Measurements from ENCODE around the gene FBXO47.
A peak's percentile ranks its signal among the peaks of the same experiment; 100 is the strongest.
"Not testable (repeated sequence)": the region's sequence is repeated elsewhere in the genome, so short reads cannot be mapped to it uniquely, and the experiment has no call there.

The FBXO47 gene

GRCh38 chr17:38939987-38940386, 27.2 kb downstream of the FBXO47 start:
- no peaks in the 10 kb centered on the region for H3K36me3 ChIP-seq (ENCODE audit: control insufficient read depth, insufficient read depth, low read length)
- no peaks in the 10 kb centered on the region for H3K27me3 ChIP-seq (ENCODE audit: control insufficient read depth, insufficient read depth, low read length)
- H3K4me3 ChIP-seq (ENCODE audit: low read depth, low read length), result no peak overlapping the region
- no peaks in the 10 kb centered on the region for H3K9me3 ChIP-seq (ENCODE audit: control insufficient read depth, insufficient read depth, low read length)
- H3K4me1 ChIP-seq (ENCODE audit: control insufficient read depth, insufficient read depth, low read length), result no peaks in the 10 kb centered on the region
- H3K9ac ChIP-seq (ENCODE audit: low read depth, low read length), result no peak overlapping the region

GRCh38 chr17:38933962-38934361, 33.2 kb downstream of the FBXO47 start:
- not testable (repeated sequence) for H3K4me1 ChIP-seq (ENCODE audit: control insufficient read depth, insufficient read depth, low read length); H3K9me3 ChIP-seq (ENCODE audit: control insufficient read depth, insufficient read depth, low read length); H3K36me3 ChIP-seq (ENCODE audit: control insufficient read depth, insufficient read depth, low read length); H3K27me3 ChIP-seq (ENCODE audit: control insufficient read depth, insufficient read depth, low read length); H3K9ac ChIP-seq (ENCODE audit: low read depth, low read length); H3K4me3 ChIP-seq (ENCODE audit: low read depth, low read length)

DNA sequence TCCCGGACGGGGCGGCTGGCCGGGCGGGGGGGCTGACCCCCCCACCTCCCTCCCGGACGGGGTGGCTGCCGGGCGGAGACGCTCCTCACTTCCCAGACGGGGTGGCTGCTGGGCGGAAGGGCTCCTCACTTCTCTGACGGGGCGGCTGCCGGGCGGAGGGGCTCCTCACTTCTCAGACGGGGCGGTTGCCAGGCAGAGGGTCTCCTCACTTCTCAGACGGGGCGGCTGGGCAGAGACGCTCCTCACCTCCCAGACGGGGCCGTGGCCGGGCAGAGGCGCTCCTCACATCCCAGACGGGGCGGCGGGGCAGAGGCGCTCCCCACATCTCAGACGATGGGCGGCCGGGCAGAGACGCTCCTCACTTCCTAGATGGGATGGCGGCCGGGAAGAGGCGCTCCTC, 36.4 kb downstream of the FBXO47 start:
- H3K27me3 ChIP-seq (ENCODE audit: control insufficient read depth, insufficient read depth, low read length), result not testable (repeated sequence)

GRCh38 chr17:38926293-38927070, 40.7 kb downstream of the FBXO47 start:
- H3K27me3 ChIP-seq (ENCODE audit: control insufficient read depth, insufficient read depth, low read length), result no peaks in the 10 kb centered on the region
- no peak overlapping the region for H3K9ac ChIP-seq (ENCODE audit: low read depth, low read length)
- peaks cover 8% of the 10 kb centered on the region for H3K4me1 ChIP-seq (ENCODE audit: control insufficient read depth, insufficient read depth, low read length)
- no peaks in the 10 kb centered on the region for H3K36me3 ChIP-seq (ENCODE audit: control insufficient read depth, insufficient read depth, low read length)
- H3K9me3 ChIP-seq (ENCODE audit: control insufficient read depth, insufficient read depth, low read length), result no peaks in the 10 kb centered on the region
- H3K4me3 ChIP-seq (ENCODE audit: low read depth, low read length), result no peak overlapping the region

More for the DNA sequence above, 36.4 kb downstream of the FBXO47 start:
- H3K9me3 ChIP-seq (ENCODE audit: control insufficient read depth, insufficient read depth, low read length); H3K4me3 ChIP-seq (ENCODE audit: low read depth, low read length); H3K4me1 ChIP-seq (ENCODE audit: control insufficient read depth, insufficient read depth, low read length); H3K36me3 ChIP-seq (ENCODE audit: control insufficient read depth, insufficient read depth, low read length); H3K9ac ChIP-seq (ENCODE audit: low read depth, low read length): not testable (repeated sequence)

GRCh38 chr17:38925263-38925995, 41.8 kb downstream of the FBXO47 start, which contains the start of gene LASP1NB:
LASP1NB (plus strand) TSS chr17:38925614.
- H3K27me3 ChIP-seq (ENCODE audit: control insufficient read depth, insufficient read depth, low read length), result no peaks in the 10 kb centered on the region
- no peaks in the 10 kb centered on the region for H3K9me3 ChIP-seq (ENCODE audit: control insufficient read depth, insufficient read depth, low read length)
- peaks cover 8% of the 10 kb centered on the region for H3K4me1 ChIP-seq (ENCODE audit: control insufficient read depth, insufficient read depth, low read length)
- H3K36me3 ChIP-seq (ENCODE audit: control insufficient read depth, insufficient read depth, low read length), result no peaks in the 10 kb centered on the region
- H3K4me3 ChIP-seq (ENCODE audit: low read depth, low read length), result peak within 1 kb of the TSS; percentile 21
- no peak within 1 kb of the TSS for H3K9ac ChIP-seq (ENCODE audit: low read depth, low read length)

DNA sequence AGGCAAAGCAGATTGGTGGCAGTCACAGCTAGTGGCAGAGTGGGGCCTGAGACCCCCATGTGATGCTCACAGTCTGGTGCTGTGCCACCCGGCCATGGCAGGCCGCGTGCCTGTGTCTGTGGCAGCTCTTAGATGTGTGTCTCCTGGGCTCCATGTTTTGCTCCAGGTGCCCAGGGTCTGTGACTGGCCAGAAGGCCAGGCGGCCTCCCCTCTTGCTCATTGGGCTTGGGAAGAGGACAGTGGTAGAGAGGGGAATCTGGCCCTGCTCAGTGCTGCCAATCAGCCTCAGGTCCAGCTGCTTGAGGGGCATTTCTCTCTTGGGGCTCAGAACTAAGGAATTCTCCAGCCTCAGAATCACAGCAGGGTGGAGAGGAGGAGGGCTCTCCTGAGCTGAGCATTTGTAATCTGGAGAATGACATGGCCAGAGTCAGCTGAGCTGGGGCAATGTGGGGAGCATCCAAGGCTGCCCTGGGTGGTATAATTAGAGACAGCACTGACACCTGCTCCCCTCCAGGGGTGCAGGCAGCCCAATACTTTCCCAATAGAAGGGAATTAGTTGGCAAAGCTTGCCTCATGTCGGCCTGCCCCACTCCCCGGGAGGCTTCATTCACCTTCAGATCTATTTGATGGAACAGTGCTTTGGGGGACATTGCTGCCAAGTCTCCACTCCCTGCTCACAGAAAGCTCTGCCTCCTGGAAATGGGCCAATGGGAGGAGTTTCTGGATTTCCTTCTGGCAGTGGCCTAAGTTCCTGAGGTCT, 44.5 kb downstream of the FBXO47 start:
- no peaks in the 10 kb centered on the region for H3K9me3 ChIP-seq (ENCODE audit: control insufficient read depth, insufficient read depth, low read length)
- H3K4me3 ChIP-seq (ENCODE audit: low read depth, low read length), result no peak overlapping the region
- H3K4me1 ChIP-seq (ENCODE audit: control insufficient read depth, insufficient read depth, low read length), result peaks cover 8% of the 10 kb centered on the region
- no peaks in the 10 kb centered on the region for H3K27me3 ChIP-seq (ENCODE audit: control insufficient read depth, insufficient read depth, low read length)
- H3K9ac ChIP-seq (ENCODE audit: low read depth, low read length), result peak overlapping the region; percentile 12
- H3K36me3 ChIP-seq (ENCODE audit: control insufficient read depth, insufficient read depth, low read length), result peaks cover 12% of the 10 kb centered on the region

- H3K9me3 ChIP-seq (ENCODE audit: control insufficient read depth, insufficient read depth, low read length), result no peaks in the 10 kb centered on the region
- H3K4me1 ChIP-seq (ENCODE audit: control insufficient read depth, insufficient read depth, low read length), result peaks cover 8% of the 10 kb centered on the region
- no peak overlapping the region for H3K9ac ChIP-seq (ENCODE audit: low read depth, low read length)
These were observed 45.3 kb downstream of the FBXO47 start for GRCh38 chr17:38921756-38922411.

GRCh38 chr17:38920374-38921291, 46.6 kb downstream of the FBXO47 start:
- H3K4me1 ChIP-seq (ENCODE audit: control insufficient read depth, insufficient read depth, low read length), result peaks cover 8% of the 10 kb centered on the region
- no peak overlapping the region for H3K4me3 ChIP-seq (ENCODE audit: low read depth, low read length)
- H3K9me3 ChIP-seq (ENCODE audit: control insufficient read depth, insufficient read depth, low read length), result no peaks in the 10 kb centered on the region
- no peaks in the 10 kb centered on the region for H3K27me3 ChIP-seq (ENCODE audit: control insufficient read depth, insufficient read depth, low read length)
- peaks cover 17% of the 10 kb centered on the region for H3K36me3 ChIP-seq (ENCODE audit: control insufficient read depth, insufficient read depth, low read length)
- H3K9ac ChIP-seq (ENCODE audit: low read depth, low read length), result no peak overlapping the region

More at GRCh38 chr17:38921756-38922411, 45.3 kb downstream of the FBXO47 start:
- Histone ChIP-seq H3K27me3 (ENCODE audit: control insufficient read depth, insufficient read depth, low read length) (no peaks in the 10 kb centered on the region), H3K36me3 (ENCODE audit: control insufficient read depth, insufficient read depth, low read length) (peaks cover 16% of the 10 kb centered on the region), H3K4me3 (ENCODE audit: low read depth, low read length) (no peak overlapping the region)

DNA sequence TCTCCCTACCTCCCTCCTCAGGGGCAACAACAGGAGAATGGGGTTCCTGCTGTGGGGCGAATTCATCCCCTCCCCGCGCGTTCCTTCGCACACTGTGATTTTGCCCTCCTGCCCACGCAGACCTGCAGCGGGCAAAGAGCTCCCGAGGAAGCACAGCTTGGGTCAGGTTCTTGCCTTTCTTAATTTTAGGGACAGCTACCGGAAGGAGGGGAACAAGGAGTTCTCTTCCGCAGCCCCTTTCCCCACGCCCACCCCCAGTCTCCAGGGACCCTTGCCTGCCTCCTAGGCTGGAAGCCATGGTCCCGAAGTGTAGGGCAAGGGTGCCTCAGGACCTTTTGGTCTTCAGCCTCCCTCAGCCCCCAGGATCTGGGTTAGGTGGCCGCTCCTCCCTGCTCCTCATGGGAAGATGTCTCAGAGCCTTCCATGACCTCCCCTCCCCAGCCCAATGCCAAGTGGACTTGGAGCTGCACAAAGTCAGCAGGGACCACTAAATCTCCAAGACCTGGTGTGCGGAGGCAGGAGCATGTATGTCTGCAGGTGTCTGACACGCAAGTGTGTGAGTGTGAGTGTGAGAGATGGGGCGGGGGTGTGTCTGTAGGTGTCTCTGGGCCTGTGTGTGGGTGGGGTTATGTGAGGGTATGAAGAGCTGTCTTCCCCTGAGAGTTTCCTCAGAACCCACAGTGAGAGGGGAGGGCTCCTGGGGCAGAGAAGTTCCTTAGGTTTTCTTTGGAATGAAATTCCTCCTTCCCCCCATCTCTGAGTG, 47.7 kb downstream of the FBXO47 start:
- H3K27me3 ChIP-seq (ENCODE audit: control insufficient read depth, insufficient read depth, low read length), result no peaks in the 10 kb centered on the region
- no peak overlapping the region for H3K9ac ChIP-seq (ENCODE audit: low read depth, low read length)
- H3K9me3 ChIP-seq (ENCODE audit: control insufficient read depth, insufficient read depth, low read length), result no peaks in the 10 kb centered on the region
- H3K36me3 ChIP-seq (ENCODE audit: control insufficient read depth, insufficient read depth, low read length), result peaks cover 28% of the 10 kb centered on the region
- H3K4me3 ChIP-seq (ENCODE audit: low read depth, low read length), result no peak overlapping the region
- H3K4me1 ChIP-seq (ENCODE audit: control insufficient read depth, insufficient read depth, low read length), result peaks cover 8% of the 10 kb centered on the region

DNA sequence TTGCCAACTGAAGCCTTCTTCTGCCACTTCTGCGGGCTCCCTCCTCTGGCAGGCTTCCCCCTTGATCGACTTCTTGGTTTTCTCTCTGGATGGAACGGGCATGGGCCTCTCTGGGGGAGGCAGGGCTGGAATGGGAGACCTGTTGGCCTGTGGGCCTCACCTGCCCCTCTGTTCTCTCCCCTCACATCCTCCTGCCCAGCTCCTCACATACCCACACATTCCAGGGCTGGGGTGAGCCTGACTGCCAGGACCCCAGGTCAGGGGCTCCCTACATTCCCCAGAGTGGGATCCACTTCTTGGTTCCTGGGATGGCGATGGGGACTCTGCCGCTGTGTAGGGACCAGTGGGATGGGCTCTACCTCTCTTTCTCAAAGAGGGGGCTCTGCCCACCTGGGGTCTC, 48.3 kb downstream of the FBXO47 start:
- H3K4me3 ChIP-seq (ENCODE audit: low read depth, low read length), result no peak overlapping the region
- H3K27me3 ChIP-seq (ENCODE audit: control insufficient read depth, insufficient read depth, low read length), result no peaks in the 10 kb centered on the region
- H3K4me1 ChIP-seq (ENCODE audit: control insufficient read depth, insufficient read depth, low read length), result peaks cover 8% of the 10 kb centered on the region
- H3K9ac ChIP-seq (ENCODE audit: low read depth, low read length), result no peak overlapping the region
- no peaks in the 10 kb centered on the region for H3K9me3 ChIP-seq (ENCODE audit: control insufficient read depth, insufficient read depth, low read length)
- H3K36me3 ChIP-seq (ENCODE audit: control insufficient read depth, insufficient read depth, low read length), result peaks cover 32% of the 10 kb centered on the region
